Dedifferentiated amniotic fluid mesenchymal stem cell (primary cell): Measurements from ENCODE around the gene PTPRA.

Experiments
- DNase-seq: peaks from one replicate; pipeline ENCODE4 v3.0.0-alpha.2; 2016; ENCODE audit errors: extremely low spot score

The PTPRA gene

GRCh38 chr20:2930538-2930937 is 57.3 kb downstream of the PTPRA start:
- DNase-seq, result no peak

- no peak for DNase-seq
Measured at GRCh38 chr20:2932498-2932897, 59.2 kb downstream of the PTPRA start.

DNA sequence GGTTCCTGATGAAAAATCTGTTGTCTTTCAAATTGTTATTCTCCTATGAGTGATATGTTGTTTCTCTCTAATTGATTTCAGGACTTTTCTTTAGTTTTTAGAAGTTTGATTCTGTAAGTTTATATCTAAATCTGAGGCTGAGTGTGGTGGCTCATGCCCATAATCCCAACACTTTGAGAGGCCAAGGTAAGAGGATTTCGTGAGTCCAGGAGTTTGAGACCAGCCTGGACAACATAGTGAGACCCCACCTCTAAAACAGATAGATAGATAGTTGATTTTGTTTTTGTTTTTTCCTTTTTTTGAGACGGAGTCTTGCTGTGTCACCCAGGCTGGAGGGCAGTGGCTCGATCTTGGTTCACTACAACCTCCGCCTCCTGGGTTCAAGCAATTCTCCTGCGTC is 64.6 kb downstream of the PTPRA start:
- no peak for DNase-seq

GRCh38 chr20:2942439-2942838 is 69.2 kb downstream of the PTPRA start:
- DNase-seq, result peak; percentile 51

DNA sequence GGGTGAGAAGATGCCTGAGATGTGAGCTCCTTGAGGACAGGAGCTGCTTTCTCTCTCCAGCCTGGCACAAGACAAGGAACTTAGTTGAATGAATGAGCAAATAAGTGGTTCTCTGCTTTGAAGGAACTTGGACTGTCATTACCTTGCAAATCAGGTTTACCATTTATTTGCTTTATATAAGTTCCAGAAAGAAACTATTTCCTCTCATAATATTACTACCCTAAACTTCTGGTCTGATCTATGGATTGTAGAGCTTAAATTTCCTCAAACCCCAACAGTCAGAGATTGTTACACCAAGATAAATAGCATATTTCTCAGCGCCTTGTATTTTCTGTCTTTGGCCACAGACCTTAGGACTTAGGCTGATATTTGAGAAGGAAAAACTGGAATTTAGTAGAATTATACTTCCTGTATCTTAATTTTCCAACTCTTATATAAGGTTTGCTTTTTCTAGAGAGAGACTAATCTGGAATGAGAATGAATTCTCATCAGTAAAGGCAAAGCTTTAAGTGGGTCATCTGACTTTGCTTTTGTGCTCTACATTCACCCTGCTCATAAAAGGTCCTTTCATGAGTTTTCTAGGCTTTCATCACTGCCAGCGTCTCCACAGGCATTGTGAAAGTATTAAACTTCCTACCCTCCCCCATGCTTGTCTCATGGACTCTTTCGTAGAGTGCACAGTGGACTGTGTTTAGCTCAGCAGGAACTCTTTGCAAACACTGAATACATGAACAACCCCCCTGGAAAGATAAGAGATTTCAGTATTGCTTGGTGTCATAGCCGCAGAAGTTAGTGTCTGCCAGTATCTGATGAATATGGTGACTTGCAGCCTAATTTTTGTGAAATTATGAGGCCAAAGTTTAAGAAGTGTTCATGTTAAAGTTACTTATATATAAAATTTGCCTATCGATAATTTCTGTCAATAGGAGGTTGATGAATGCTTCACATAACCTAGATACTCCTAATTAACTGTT is 74.0 kb downstream of the PTPRA start:
- no peak for DNase-seq

GRCh38 chr20:2948968-2949367 is 75.7 kb downstream of the PTPRA start:
- no peak for DNase-seq

DNA sequence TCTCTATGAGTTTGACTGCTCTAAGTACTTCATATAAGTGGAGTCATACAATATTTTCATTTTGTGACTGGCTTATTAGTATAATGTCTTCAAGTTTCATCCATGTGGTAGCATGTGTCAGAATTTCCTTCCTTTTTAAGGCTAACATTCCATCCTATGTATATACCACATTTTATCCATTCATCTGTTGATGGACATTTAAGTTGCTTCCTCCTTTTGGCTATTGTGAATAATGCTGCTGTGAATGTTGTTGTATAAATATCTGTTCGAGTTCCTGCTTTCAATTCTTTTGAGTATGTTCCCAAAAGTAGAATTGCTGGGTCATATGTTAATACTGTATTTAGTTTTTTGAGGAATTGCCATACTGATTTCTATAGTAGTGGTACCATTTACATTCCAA is 79.5 kb downstream of the PTPRA start:
- DNase-seq, result no peak

DNA sequence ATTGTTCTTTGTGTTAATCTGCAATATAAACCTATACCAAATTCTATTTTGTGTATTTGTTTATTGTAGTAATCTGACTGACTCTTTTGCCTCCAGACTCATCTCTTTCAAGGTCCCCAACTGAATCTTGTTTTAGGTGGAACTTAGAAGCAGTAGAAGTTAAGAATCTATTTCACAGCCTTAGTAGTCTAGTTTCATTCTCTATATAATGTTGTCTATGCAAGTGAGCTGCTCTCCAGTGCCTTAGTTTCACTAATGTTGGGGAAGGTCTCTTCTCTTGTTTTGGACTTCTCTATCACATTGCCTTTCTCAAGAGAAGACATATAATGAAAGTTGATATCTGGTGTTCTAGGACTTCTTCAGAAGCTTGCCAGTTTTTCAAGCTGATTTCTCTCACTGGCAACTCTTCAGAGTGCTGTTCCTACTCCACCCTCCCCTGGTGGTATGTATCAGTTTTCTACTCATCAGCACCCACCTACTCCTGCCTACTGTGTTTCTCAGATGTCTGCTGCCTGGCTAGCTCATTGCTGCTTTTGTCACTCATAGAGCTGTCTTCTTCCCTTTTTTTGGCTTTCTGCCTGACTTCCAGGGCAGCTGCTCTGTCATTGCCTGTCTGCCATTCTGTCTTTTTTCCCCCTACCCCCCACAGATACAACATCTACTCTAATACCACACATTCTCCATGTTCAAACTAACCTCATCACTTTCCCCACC is 82.1 kb downstream of the PTPRA start:
- DNase-seq, result no peak

DNA sequence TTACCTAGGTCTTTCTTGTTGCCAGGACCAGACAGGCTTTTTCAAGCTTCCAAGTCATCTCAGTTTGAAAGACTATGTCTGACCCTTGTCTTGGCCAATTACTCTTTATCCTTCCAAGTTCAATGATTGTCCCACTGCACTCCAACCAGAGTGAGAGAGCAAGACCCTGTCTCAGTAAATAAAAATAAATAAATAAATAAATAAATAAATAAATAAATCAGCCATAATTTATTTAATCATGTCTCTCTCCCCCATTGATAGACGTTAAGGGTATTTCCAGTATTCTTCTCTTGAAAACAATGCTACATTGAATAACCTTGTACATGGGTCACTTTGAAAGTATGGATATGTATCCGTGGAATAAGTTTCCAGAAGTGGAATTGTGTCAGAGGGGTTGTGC is 83.2 kb downstream of the PTPRA start:
- no peak for DNase-seq

GRCh38 chr20:2967841-2968240 is 94.6 kb downstream of the PTPRA start:
- no peak for DNase-seq

DNA sequence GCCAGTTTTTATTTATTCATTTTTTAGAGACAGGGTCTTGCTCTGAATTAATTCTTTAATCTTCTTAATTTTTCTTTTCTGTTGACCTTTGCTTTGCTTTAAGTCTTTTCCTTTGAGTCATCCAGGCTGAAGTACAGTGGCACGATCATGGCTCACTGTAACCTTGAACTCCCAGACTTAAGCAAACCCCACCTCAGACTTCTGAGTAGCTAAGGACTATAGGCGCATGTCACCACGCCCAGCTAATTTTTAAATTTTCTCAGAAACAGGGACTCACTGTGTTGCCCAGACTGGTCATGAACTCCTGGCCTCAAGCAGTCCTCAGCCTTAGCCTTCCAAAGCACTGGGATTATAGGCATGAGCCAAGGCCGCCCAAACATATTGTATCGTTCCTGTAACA is 98.8 kb downstream of the PTPRA start:
- DNase-seq, result no peak

- no peak for DNase-seq
Measured at GRCh38 chr20:2973574-2973973, 100.3 kb downstream of the PTPRA start.

DNA sequence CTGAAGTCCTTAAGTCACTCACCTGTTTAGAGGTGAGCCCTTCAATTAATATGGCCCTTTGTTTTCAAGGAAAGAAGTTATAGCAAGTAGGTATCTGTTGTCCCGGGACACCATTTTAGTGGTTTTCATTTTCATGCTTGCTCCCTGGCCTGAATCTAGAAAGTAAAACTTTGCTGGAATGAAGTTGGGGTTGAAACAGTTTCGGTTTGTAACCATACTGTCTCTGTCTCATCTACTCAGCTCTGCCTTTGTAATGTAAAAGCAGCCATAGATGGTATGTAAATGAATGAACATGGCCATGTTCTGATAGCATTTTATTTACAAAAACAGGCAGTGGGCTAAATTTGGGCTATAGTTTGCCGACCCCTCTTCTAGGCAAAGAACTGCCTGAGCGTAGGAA is 105.2 kb downstream of the PTPRA start:
- DNase-seq, result no peak

- DNase-seq, result no peak
Measured at GRCh38 chr20:2981646-2982045, 108.4 kb downstream of the PTPRA start.

GRCh38 chr20:2983508-2983907 is 110.2 kb downstream of the PTPRA start:
- no peak for DNase-seq

DNA sequence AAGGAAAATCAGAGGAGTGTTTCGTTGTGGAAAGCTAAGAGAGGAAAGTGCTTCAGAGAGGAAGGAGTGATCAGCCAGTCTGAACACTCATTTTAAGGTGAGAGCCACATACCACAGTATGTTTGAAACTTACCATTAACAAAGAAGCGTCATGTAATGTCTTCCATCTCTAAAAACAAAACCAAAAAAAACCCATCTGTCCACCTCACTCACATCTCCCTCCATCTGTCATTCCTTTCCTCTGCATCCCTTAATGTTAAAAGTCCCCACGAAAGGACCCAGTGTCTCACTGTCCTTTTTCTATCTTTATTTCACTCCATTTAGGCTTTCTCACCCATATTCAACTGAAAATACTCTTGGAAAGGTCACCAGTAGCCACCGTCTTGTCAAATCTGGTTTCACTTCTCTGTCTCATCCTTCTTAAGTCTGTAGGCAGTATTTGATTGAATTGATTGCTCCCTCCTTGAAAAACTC is 110.8 kb downstream of the PTPRA start:
- no peak for DNase-seq

DNA sequence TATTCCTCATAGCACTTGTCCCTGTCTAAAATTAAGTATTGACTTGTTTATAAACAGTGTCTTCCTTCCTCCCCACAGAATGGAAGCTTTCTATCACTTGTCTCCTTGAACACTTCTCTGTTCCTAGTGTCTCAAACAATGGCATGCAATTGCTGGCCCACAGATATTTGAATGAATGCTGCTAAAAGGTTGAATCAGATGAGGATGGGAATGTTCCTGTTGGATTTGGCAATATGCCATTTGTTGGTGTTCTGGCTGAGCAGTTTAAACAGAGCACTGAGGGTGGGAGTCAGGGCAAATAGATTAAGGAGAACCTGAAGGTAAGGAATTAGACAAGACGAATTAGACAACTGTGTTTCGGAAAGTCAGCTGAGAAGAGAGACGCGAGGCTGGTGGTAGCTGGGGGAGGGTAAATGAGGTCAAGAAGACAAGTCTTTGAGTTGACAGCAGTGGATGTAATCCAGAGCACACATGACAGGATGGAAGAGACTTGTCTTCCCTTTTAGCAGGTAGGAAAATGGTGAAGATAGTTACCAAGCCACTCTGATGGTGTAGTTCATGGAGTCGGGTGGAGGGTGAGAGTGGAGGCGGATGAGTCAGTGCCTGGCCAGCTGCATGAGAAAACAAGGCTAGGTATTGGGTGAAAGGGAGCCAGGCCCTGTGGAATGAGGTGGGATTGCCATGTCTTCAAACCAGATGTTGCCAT is 111.8 kb downstream of the PTPRA start:
- DNase-seq, result no peak

DNA sequence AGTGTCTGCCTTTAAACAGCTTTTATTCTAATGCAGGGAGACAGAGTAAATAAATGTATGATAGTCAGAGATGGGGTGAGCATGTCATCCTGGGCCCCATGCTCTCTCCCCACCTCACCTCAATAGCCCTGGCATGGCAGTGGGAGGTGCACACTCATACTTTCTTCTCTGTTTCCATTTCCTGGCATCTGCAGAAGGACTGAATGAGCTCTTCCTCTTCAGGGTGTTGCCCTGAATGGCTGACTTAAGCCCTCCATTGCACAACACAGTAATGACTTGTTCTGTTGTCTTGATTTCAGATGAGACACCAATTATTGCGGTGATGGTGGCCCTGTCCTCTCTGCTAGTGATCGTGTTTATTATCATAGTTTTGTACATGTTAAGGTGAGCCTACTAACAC is 113.2 kb downstream of the PTPRA start:
- DNase-seq, result no peak

- no peak for DNase-seq
Measured at GRCh38 chr20:2987861-2988260, 114.6 kb downstream of the PTPRA start.

GRCh38 chr20:2991532-2991931 is 118.3 kb downstream of the PTPRA start:
- DNase-seq, result no peak

- no peak for DNase-seq
Measured at GRCh38 chr20:2993250-2993649, 120.0 kb downstream of the PTPRA start.

DNA sequence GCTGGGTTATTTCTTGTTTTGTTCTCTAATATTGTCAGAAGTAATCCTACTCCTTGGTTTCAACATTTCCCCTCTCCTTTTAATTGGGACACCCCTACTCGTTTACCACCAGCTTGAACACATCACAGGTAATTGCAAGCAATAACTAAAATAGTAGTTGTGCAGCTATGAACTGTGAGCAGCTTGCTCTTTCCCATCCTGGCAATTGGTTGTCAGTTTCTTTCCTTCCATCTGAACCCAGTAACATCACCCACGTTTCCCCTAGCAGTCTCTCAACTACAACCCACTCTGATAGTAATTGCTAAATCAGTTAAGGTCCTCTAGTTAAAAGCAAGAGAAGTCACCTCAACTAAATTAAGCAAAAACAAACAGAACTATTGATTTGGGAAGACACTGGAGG is 122.5 kb downstream of the PTPRA start:
- no peak for DNase-seq
